H1 (cell line): ENCODE data around the gene PKDREJ. TPM values are rescaled to one million over a fixed set of nuclear protein-coding genes. Genes with fewer than 3 reads are reported as not detected.

Experiments used
- BCL11A ChIP-seq, 2 experiments: IDR thresholded peaks; one replicate each; pipeline ENCODE4 v1.6.1; 2011; ENCODE audit warnings: low read depth in 2 of 2, low read length in 2 of 2, mild to moderate bottlenecking in 2 of 2
- CHD2 ChIP-seq: IDR thresholded peaks from 2 replicates; pipeline ENCODE4 v1.6.1; 2012; ENCODE audit warnings: low read length, improper control_type of control experiment
- NANOG ChIP-seq: IDR thresholded peaks from 2 replicates; pipeline ENCODE4 v1.6.1; 2011; ENCODE audit warnings: low read length, low read depth, mild to moderate bottlenecking, inconsistent platforms; ENCODE audit not compliant: insufficient read depth, poor library complexity, severe bottlenecking
- SIX5 ChIP-seq: IDR thresholded peaks from 2 replicates; pipeline ENCODE4 v1.6.1; 2011; ENCODE audit warnings: mild to moderate bottlenecking, low read depth, low read length
- SP2 ChIP-seq: IDR thresholded peaks from 2 replicates; pipeline ENCODE4 v1.6.1; 2012; ENCODE audit warnings: mild to moderate bottlenecking, low read length, inconsistent platforms
- TCF12 ChIP-seq: IDR thresholded peaks from 2 replicates; pipeline ENCODE4 v1.6.1; 2011; ENCODE audit warnings: low read depth, mild to moderate bottlenecking, low read length
- polyA plus RNA-seq, 7 experiments: library from polyadenylated mRNA; depleted of rRNA in 3 of 7; stranded (reverse) in 5 of 7; unstranded in 2 of 7; fragments of >200 nt in 5 of 7; fragments of 200-250 nt in 2 of 7; gene quantifications; 1 replicate in 5 of 7; 2 replicates in 1 of 7; 4 replicates in 1 of 7; pipeline versions ENCODE4 v1.2.1 to v1.2.3, GENCODE V29; 2011 to 2013; ENCODE audit warnings: missing spikeins in 2 of 7, mixed read lengths in 2 of 7
- total RNA-seq: library from RNA; stranded (reverse); fragmentation: NEBNext Ultra II Directional; extraction: Animal tissue kit (Norgen Biotek cat#: 25700); gene quantifications from 2 replicates; pipeline ENCODE4 v1.2.1, GENCODE V29; 2021

The PKDREJ gene
- total and polyA plus RNA-seq, 2 of the 8 experiments (the other 6 are each of a cell fraction or from before 2014, with no cell fraction given) = 0.02 to 0.04 TPM

GRCh38 chr22:46281866-46282678, 18.9 kb upstream of the PKDREJ start (continued):
- TF ChIP-seq BCL11A (IDR thresholded peaks at IDR 0.05; ENCODE audit: low read depth in 2 of 2, low read length in 2 of 2) (no peak), SIX5 (no peak), TCF12 (no peak), NANOG (no peak), SP2 (no peak), CHD2 (no peak)
